GM18517 (cell line): ENCODE results near the gene AGXT.

Experiments
- ATAC-seq: cut with Tn5 transposase; IDR thresholded peaks from one replicate; pipeline ENCODE4 v1.9.1; 2021; ENCODE audit warnings: mild to moderate bottlenecking, moderate library complexity; ENCODE audit not compliant: unreplicated experiment

The AGXT gene

DNA sequence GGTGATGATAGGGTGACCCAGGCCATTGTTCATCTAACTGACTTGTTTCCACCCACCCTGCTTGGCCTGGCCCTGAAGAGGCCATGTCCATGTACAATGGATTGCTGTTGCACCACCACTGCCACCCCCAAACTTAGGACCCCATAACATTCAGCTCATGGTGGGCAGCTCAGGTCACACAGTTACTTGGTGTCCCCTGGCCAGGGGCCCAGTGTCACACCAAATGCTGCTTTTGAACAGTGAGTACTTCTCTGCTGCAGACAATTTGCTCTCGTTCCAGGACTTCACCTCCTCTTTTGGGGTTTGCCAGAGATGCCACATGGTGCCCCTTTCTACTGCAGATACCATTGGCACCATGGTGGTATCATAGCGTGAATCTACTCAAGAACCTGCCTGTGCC, 15.6 kb downstream of the AGXT start:
- no peak for ATAC-seq

GRCh38 chr2:240884745-240885144, 16.1 kb downstream of the AGXT start:
- ATAC-seq, result no peak

DNA sequence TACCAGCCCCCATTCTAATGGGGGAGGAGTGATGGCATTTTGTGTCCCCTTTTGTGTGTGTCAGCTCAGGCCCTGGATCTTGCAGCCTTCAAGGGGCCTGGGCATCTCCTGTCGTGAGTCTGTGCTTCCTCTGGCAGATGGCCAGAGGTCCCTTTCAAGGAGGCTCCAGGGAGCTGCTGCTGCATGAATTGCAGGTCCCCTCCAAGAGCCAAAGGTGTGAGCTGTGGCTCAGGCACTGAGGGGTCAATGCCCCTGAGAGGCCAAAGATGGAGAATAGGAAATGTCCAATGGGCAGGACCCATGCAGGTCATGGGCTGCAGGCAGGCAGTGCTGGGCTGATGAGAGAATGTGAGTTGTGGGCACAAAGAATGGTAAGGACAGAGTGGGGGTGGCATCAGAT, 16.9 kb downstream of the AGXT start:
- ATAC-seq, result no peak

DNA sequence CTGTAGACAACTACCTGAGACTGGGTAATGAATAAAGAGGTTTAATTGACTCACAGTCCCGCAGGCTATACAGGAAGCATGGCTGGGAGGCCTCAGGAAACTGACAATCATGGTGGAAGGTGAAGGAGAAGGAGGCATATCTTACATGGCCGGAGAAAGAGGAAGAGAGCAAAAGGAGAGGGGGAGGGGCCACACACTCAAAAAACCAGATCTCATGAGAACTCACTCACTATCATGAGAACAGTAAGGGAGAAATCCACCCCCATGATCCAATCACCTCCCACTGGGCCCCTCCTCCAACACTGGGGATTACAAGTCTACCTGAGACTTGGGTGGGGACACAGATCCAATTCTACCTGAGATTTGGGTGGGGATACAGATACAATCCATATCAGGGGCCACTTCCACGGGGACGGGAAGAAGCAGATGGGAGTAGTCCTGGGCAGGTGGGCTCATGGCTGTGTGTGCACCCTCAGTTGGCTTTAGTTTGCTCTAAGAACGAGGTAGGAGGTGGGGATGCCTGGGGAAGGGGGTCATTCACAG, 17.5 kb downstream of the AGXT start:
- ATAC-seq, result no peak

DNA sequence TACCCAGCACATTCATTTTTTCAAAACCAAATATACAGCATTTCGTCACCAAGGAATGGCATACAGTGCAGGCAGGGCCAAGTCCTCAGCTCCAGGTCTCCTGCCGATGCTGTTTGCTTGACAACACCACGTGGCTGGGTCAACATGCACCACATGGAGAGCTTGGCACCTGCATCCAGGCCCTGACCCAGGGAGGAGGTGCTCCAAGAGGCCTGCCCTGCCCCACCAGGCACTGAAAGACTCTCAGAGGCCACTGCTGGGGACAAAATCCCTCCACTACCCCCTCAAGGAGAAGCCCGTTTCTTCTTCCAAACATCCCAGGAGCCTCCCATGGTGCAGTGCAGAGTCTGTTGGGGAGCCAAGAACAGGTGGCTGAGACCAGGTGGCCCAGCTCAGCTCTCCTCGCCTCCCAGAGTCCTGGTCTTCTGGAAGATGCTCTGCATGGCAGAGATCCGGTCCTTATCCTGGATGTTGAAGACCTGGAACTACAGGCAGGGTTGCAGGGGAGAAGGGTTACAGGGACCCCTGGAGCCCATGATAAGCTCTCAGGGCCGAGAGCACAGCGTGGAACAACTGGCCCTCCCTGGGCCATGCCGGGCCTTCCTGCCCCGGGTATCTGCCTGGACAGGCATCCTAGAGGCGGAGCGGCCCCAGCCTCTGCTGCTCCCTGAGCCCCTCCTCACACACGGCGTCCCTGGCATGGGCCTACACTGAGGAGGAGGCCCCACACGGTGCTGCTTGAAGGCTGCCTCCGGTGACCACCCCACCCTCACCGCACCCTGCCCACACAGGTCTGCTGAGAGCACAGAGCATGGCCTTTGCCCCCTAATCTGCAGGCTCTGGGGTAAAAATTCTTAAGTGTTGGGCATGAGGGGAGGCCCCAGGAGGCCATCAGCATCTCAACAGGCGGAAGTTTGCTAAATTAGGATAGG, 18.3 kb downstream of the AGXT start:
- ATAC-seq, result no peak

GRCh38 chr2:240887631-240888030, 19.0 kb downstream of the AGXT start:
- no peak for ATAC-seq

GRCh38 chr2:240888130-240888889, 19.7 kb downstream of the AGXT start:
- ATAC-seq, result no peak

DNA sequence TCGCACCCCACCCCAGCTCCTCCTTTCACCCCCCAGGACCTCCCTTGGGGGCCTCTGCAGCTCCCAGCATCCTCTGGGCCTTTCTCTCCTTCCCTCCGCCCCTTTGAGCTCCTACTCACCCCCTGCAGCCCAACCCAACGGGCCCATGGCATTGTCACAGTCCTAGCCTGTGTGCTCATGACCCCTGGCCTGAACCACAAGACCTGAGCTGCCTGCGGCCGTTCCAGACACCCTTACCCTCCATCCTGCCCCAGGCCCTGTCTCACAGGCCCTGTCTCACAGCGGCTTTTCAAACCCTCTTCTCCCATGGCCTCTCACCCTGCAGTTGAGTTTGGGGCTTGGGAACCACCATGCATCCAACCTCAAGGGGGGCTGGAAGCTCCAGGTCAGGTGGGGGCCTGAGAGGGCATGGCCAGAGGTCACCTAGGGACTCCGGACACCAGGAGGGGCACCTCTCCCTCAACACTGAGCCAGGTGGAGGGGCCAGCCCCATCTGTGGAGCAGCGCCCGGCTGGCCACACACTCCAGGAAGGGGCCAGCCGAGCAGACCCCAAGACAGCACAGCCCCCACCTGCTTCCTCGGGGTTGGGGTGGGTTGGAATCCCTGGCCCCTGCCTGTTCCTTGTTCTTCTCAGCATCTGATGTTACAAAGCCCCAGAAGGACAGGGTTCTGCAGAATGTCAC, 20.4 kb downstream of the AGXT start:
- ATAC-seq, result no peak

- ATAC-seq, result no peak
Measured at GRCh38 chr2:240889601-240890560, 21.3 kb downstream of the AGXT start.

DNA sequence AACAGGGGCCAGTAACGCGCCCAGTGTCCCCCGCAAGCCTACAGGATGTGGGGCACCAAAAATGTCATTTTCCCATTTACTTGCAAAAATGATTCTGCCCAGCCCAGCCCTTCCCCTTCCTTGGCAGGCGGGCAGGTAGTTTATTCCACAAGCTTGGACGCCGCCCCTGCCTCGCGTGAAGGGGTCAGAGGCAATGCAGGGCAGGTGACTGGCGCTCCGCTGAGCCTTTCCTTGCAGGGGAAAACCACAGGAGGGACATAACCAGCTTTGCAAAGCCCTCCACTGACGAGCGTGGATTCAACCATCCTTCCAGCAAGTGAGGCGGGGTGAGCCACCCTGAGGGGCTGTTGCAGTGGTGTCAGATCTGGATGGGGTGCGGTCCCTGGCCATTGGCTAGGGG, 22.1 kb downstream of the AGXT start:
- ATAC-seq, result no peak

DNA sequence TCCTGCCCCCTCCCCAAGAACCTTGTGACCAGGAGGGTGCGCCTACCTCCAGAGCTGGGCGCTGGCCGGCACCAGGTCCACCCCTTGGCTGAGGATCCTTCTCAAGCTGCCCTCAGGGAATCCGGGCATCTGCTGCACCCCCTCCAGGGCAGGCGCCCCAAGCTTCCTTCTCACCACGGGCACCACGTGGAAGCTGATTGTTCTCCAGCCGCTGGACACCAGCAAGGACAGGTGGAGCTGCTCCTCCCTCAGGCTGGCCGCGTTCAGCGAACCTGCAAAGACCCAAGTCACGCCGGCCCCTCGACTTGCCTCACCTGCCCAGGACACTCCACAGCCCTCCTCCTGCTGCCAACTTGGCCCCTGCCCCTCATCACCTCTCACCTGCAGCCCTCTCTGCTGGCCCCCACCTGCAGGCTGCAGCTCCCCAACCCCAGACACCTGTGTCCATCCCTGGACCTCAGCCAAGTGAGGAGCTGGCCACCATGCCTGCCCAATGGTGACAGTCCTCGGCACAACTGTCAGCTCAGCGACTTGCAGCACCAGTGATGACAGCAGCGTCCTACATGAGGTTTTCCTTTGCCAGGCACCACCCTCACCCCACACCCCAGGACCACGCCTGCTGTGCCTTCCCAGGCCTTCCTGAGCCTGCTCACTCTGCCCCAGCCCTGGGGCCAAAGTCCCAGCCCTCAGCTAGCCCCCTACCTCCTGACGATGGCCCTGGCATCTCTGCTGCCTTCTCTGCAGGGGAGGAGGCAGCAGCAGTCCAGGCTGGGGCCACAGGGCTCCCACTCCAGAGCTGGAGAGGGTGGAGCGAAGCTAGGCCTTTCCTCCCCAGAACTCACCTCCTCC, 23.1 kb downstream of the AGXT start:
- no peak for ATAC-seq

DNA sequence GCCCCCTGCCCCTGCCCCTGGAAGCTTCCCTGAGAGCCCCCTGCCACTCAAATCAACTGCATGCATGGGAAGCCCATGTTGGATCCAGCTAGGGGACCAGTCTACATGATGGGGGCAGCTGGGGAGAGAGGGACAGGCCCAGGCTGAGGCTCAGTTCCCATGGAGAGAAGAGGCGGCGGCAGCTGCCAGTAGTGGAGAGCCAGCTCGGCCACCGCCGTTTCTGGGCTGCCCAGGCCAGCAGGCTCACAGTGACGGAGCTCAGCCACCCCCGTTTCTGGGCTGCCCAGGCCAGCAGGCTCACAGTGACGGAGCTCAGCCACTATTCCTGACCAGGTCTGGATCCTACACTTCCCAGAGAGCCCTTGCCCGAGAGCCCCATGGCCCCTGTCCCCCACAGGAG, 23.7 kb downstream of the AGXT start:
- no peak for ATAC-seq

- ATAC-seq, result no peak
Measured at GRCh38 chr2:240892925-240893324, 24.3 kb downstream of the AGXT start.

GRCh38 chr2:240893363-240893844, 24.8 kb downstream of the AGXT start:
- ATAC-seq, result no peak

- ATAC-seq, result no peak
Measured at GRCh38 chr2:240894006-240894405, 25.4 kb downstream of the AGXT start.

GRCh38 chr2:240894836-240895558, 26.4 kb downstream of the AGXT start:
- ATAC-seq, result no peak

DNA sequence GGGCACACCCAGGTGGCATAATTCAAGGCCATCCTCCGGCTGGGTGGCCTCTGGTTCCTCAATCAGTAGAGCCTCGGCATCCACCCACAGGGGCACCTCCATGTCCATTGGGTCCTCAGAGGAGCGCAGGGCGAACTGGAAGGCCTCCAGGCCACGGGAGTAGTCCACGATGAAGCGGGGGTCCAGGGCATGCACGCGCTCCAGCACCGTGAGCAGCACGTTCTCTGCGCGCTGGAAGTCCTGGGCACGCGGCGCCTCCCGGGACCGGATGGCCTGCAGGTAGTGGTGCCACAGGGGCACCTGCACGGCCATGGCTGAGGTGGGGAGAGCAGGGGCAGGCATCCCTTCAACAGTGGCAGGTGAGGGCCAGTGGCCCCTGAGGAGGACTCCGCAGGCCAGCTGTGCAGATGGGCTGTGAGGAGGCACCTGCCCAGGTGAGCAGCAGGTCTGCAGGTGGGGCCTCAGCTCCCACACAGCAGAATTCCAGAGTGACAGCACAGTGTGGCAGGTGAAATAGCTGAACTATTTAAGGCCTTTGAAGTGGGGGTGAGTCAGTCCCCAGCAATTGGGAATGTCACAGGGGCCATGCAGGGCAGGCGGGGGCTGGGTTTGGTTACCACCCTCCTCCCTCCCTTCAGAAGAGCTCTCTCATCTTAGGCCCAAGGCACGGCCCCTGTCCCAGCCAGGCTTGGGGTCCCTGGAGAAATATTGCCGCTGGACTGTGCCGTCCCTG, 27.2 kb downstream of the AGXT start, which contains the start of gene MAB21L4:
TSS of gene MAB21L4 (minus strand) at position 501 of the 733 bp plus-strand sequence. CDS start at position 342, 159 bp downstream.
- ATAC-seq, result no peak

DNA sequence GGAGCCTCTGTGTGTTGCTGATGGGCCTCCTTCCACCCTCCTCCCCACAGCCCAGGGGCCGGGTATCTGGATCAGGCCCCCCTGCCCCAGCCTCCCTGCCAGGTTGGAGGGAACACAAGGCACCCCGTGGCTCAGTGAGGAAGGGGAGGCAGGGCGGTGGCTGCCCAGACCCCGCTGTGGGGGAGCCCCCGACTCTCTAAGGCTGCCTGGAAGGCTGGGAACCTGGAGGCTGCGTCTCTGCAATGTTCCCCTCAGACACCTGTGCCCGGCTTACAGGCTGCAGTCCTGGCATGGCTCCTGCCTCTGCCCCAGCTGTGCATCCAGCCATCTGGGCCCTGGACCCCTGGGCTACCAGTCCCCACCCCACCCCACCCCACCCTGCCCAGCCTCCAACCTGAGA, 27.8 kb downstream of the AGXT start:
- no peak for ATAC-seq
